Activated T-cell treated with anti-CD3 and anti-CD28 coated beads, Interleukin-2, amount 50 U/mL, for 72 hours (primary cell): ENCODE results near the gene NCK2. TPM values are rescaled to one million over a fixed set of nuclear protein-coding genes. Genes with fewer than 3 reads are reported as not detected.

Experiments used
- ATAC-seq, 2 donors: fragments of 150-1000 bp; cut with Tn5 transposase; replicated peaks in 1 of 2; 2 replicates each; pipeline ENCODE4 v1.10.0; 2021; ENCODE audit warnings: moderate library complexity in 2 of 2, mild to moderate bottlenecking in 1 of 2
- DNase-seq, 2 donors: peaks; one replicate each; pipeline ENCODE4 v3.0.0; 2021 to 2022; ENCODE audit warnings: mixed read lengths in 1 of 2
- H3K27ac Mint-ChIP-seq: one replicate; pipeline ENCODE4 v1.8.0; 2022; ENCODE audit warnings: mild to moderate bottlenecking, moderate library complexity, mixed read lengths
- H3K27me3 Mint-ChIP-seq: one replicate; pipeline ENCODE4 v1.8.0; 2022; ENCODE audit warnings: low read depth, mixed read lengths
- H3K36me3 Mint-ChIP-seq, 2 donors: one replicate each; pipeline ENCODE4 v1.8.0; 2022; ENCODE audit warnings: mixed read lengths in 2 of 2, mild to moderate bottlenecking in 1 of 2; ENCODE audit not compliant: insufficient read depth in 2 of 2
- H3K4me1 Mint-ChIP-seq: one replicate; pipeline ENCODE4 v1.8.0; 2022; ENCODE audit warnings: low read depth, mixed read lengths
- H3K4me3 Mint-ChIP-seq, 2 donors: one replicate each; pipeline ENCODE4 v1.8.0; 2022; ENCODE audit warnings: mild to moderate bottlenecking in 2 of 2, mixed read lengths in 2 of 2, moderate library complexity in 2 of 2
- H3K9me3 Mint-ChIP-seq, 2 donors: one replicate each; pipeline ENCODE4 v1.8.0; 2022; ENCODE audit warnings: mixed read lengths in 2 of 2
- total RNA-seq, 2 donors: library from RNA; stranded (reverse); gene quantifications; one replicate each; pipeline ENCODE4 v1.2.3, GENCODE V29; 2022

Gene NCK2
- total RNA-seq, 2 donors from 2014 or later, result 159 to 161 TPM

DNA sequence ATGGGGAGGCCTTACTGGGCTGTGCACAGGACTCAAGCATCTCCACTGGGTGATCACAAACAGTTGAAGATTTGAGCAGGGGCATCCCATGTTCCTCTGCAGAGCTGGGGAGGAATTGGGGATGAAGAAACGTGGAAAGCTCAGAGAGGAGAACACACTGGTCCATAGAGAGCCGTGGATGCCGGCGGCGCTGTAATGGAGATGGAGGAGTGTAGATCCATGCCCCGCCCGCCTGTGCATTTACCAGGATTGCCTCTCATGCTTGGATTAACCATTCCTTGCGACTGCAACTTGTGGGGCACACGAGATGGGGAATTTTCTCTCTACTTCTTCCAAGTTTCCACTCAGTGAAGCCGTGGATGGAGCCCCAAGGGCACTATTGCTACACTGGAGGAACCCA is 115.9 kb downstream of the NCK2 start:
- Mint-ChIP-seq H3K27me3 (no peaks in the 10 kb centered on the region), H3K36me3 (peaks cover 10 to 30% of the 10 kb centered on the region in 2 donors), H3K27ac (peak overlapping the region; percentile 77), H3K4me3 (peak overlapping the region; percentile 38 to 59), H3K4me1 (peaks cover 100% of the 10 kb centered on the region), H3K9me3 (no peaks in the 10 kb centered on the region)
- DNase-seq (no peak), ATAC-seq (no peak)

DNA sequence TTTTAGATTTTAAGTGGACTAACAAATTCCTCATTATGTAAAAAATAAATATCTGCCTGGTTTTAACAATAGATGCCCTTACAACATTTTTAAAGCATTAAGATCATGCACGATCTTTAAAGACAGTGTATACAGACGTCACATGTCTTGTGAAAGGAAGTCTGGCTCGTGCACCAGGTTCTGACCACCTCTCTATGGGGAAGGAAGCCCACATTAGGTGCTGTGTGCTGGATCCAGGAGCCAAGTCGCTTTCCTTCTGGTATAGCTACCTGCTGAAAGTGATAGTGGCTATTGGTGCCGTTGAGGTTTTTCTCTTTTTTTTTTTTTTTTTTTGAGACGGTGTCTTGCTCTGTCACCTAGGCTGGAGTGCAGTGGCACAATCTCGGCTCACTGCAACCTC is 116.5 kb downstream of the NCK2 start:
- H3K27me3 Mint-ChIP-seq, result no peaks in the 10 kb centered on the region
- H3K4me3 Mint-ChIP-seq, result peak overlapping the region; percentile 36 to 46
- H3K9me3 Mint-ChIP-seq, result no peaks in the 10 kb centered on the region
- peak overlapping the region; percentile 47 for H3K27ac Mint-ChIP-seq
- ATAC-seq, result no peak
- no peak for DNase-seq
- peaks cover 6 to 23% of the 10 kb centered on the region in 2 donors for H3K36me3 Mint-ChIP-seq
- peaks cover 100% of the 10 kb centered on the region for H3K4me1 Mint-ChIP-seq

DNA sequence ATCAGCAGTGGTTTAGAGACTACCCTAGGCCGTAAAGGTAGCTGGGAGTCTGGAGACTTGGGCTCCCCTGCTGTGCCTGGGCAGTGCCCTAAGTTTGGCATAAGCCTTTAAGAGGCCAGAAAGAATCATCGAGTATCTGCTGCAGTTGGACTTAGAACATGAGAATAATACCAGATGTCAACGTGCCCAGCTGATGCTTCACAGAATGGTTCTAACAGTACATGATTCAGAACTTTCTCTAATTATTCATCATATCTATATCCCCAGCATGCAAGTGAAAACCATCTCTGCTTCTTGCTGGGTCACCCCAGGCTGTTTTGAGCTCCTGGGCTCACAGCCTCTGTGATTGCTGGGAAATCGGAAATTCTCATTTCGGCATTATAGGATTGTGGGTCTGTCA is 118.1 kb downstream of the NCK2 start:
- ATAC-seq, result peak in 1 of 2 donors; percentile 41
- peaks cover 92% of the 10 kb centered on the region for H3K4me1 Mint-ChIP-seq
- no peak for DNase-seq
- H3K27ac Mint-ChIP-seq, result peak overlapping the region; percentile 82
- peaks cover 6 to 18% of the 10 kb centered on the region in 2 donors for H3K36me3 Mint-ChIP-seq
- no peaks in the 10 kb centered on the region for H3K9me3 Mint-ChIP-seq
- no peaks in the 10 kb centered on the region for H3K27me3 Mint-ChIP-seq
- H3K4me3 Mint-ChIP-seq, result peak overlapping the region; percentile 20 to 65

DNA sequence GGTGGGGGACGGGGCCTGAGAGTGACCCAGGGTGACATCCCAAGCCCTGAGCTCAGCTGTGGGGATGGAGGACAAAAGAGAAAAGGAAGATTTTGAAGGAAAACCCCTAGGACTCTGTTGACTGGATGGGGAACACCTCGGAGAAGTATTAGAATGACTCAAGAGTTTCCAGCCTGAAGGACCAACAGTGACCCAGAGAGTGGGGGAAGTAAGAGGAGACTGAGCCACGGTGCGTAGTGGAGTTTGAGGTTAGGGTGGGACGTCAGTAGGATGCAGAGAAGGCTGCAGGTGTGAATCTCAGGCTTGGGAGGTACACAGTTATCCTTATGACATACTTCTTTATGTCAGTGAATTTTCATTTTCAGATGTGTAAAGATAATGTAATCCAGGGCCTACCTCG is 119.5 kb downstream of the NCK2 start:
- DNase-seq (no peak), ATAC-seq (peak in 1 of 2 donors; percentile 53)
- Mint-ChIP-seq H3K4me1 (peaks cover 91% of the 10 kb centered on the region), H3K9me3 (no peaks in the 10 kb centered on the region), H3K27me3 (no peaks in the 10 kb centered on the region), H3K27ac (peak overlapping the region; percentile 42), H3K36me3 (peaks cover 6 to 20% of the 10 kb centered on the region in 2 donors), H3K4me3 (peak overlapping the region; percentile 49 to 59)

DNA sequence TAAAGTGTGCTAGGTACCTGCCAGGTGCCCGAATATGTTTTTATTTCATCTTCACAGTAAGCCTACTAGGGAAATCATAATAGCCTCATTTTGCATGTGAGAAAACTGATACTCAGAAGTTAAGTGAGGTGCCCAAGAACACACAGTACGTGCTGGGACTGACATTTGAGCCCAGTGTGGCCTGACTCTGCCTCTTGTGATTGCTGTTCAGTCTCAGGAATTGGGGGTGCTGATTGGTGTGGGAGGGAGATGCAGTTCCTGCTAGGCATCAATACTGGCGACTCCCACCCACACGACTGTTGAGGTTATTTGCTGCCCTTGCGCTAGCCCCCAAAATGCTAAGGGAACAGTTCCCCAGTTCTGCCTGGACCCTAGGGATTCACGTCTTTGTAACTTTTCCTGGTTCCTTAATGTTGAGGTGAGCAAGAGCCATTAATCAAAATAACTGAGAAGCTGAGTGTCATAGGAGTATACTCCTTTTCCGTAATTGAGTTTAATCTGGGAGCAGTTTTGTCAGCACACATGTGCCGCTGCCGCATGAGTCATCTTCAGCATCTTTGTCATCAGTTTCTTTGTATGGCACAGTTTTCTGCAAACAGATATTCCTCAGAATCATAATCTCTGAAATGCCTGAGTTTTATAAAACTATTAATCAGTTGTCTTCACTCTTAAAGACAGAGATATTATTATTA is 120.7 kb downstream of the NCK2 start:
- DNase-seq, result no peak
- no peaks in the 10 kb centered on the region for H3K27me3 Mint-ChIP-seq
- peak overlapping the region; percentile 22 to 59 for H3K4me3 Mint-ChIP-seq
- peak overlapping the region; percentile 43 for H3K27ac Mint-ChIP-seq
- no peaks in the 10 kb centered on the region for H3K9me3 Mint-ChIP-seq
- peaks cover 87% of the 10 kb centered on the region for H3K4me1 Mint-ChIP-seq
- H3K36me3 Mint-ChIP-seq, result peaks cover 4 to 16% of the 10 kb centered on the region in 2 donors
- peak; percentile 30 to 45 for ATAC-seq

DNA sequence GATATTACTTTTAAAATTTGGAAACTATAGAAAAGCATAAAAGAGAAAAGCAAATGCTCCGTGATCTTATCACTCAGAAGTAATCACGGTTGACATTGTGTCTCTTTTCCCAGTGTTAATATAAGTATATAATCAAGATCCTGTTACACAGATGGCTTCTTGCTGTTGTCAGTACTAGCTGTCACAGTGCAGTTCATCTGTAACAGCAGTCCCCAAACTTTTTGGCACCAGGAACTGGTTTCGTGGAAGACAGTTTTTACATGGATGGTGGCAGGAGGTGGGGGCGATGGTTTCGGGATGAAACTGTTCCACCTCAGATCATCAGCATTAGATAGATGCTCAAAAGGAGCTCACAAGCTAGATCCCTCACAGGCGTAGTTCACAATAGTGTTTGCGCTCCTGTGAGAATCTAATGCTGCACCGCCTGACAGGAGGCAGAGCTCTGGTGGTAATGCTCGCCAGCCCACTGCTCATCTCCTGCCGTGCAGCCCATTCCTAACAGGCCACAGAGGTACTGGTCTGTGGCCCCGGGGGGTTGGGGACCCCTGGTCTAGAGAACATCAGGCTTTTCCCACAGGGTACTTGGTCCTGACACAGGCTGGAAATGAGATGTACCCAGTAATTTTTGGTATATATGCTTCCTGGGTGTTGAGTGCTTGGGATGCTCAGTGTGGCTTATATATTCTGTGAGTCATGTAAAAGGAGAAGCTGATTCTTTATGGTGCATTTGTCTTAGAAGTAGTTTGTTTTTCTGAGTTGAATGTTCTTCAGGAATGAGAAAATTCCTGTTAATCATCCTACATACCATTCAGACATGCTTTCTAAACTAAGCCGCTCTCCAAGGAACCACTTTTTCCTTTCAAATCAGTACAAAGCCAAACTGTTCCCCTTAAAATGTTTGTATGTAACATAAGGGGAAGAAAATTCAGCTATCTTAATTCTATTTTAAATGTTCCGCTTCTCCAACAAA is 121.8 kb downstream of the NCK2 start:
- DNase-seq (no peak), ATAC-seq (no peak)
- H3K4me3 Mint-ChIP-seq, result no peak overlapping the region
- H3K9me3 Mint-ChIP-seq, result no peaks in the 10 kb centered on the region
- H3K36me3 Mint-ChIP-seq, result peaks cover 2 to 20% of the 10 kb centered on the region in 2 donors
- peak overlapping the region; percentile 54 for H3K27ac Mint-ChIP-seq
- H3K4me1 Mint-ChIP-seq, result peaks cover 87% of the 10 kb centered on the region
- H3K27me3 Mint-ChIP-seq, result no peaks in the 10 kb centered on the region

DNA sequence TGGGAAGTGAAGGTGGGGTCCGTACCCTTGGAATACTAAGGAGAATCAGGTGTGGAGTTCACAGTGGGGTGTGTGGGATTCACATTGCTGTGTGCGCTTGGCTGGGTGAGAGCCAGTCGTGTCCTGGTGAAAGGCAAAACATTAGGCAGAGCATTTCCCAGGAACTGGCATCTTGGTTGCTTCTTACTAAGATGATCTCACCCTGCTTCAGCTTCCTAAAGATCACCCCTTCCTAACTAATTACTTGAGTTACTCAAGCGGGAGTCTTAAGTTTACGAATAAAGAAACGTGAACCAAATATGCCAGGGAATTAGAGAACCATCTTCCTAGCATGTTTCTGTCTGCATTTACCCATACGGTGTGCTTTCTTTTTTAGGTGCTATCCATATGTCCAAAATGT is 122.9 kb downstream of the NCK2 start:
- H3K27me3 Mint-ChIP-seq, result no peaks in the 10 kb centered on the region
- DNase-seq (no peak), ATAC-seq (no peak)
- H3K4me3 Mint-ChIP-seq, result no peak overlapping the region
- no peaks in the 10 kb centered on the region for H3K9me3 Mint-ChIP-seq
- peaks cover 7 to 19% of the 10 kb centered on the region in 2 donors for H3K36me3 Mint-ChIP-seq
- peak overlapping the region; percentile 54 for H3K27ac Mint-ChIP-seq
- H3K4me1 Mint-ChIP-seq, result peaks cover 87% of the 10 kb centered on the region

DNA sequence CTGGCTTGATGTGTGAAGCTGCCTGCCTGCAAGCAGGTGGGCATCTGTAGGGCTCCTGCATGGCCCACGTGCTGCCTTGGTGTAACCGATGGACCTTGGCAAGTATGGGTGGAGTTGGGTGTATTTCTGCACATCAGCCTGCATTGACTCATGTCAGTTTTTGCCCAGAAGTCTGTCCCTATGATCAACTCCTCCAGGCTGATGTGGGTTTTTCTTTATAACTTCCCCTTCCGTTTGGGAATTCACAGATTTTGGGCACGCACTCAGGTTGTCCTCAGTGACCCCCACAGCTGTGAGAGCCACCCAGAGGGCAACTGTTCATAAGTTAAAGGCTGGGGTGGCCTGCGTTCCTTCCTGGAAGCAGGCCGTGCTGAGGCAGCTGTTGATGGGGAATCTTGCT is 123.3 kb downstream of the NCK2 start:
- Mint-ChIP-seq H3K27ac (peak overlapping the region; percentile 52), H3K4me1 (peaks cover 87% of the 10 kb centered on the region), H3K9me3 (no peaks in the 10 kb centered on the region), H3K27me3 (no peaks in the 10 kb centered on the region), H3K4me3 (peak overlapping the region in 1 of 2 donors; percentile 31), H3K36me3 (peaks cover 5 to 15% of the 10 kb centered on the region in 2 donors)
- ATAC-seq, result no peak
- DNase-seq, result no peak

DNA sequence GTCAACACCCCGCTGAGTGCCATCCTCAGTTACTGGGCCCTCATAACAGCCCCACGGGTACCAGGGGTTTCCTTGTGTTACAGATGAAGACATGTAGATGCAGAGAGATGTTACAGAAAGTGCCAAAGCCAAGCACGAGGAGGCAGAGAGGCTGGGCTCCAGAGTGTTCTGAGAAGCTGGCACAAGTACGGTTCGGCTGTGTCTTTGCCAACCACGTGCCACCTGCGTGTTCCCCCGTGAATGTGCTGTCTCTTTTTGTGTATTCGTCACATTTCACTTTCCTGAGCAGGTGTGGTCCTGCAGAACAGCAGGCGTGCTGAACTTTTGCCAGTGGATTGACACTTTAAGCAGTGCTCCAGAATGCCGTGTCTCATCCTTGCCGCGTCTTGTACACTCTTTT is 124.6 kb downstream of the NCK2 start:
- Mint-ChIP-seq H3K4me3 (no peak overlapping the region), H3K27ac (no peak overlapping the region), H3K9me3 (no peaks in the 10 kb centered on the region), H3K27me3 (no peaks in the 10 kb centered on the region), H3K36me3 (peaks cover 5 to 15% of the 10 kb centered on the region in 2 donors), H3K4me1 (peaks cover 87% of the 10 kb centered on the region)
- no peak for DNase-seq
- ATAC-seq, result no peak

DNA sequence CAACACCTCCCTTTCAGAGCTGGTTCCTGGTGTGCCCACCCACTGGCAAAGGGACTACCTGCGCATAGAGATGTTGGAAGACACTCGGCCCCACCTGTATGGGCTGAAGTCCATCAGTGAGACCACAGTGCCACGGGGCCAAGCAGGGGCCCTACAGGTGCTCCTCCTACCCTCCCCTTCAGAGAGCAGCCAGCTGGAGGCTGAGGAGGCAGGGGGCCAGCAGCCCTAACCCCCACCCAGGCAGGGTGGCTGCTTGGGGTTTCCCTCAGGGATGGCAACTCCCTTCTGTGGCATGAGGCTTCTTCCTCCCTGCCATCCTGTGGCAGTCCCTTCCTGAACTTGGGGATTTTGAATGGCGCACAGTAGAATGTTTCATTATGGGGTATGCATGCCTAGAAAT is 125.3 kb downstream of the NCK2 start:
- H3K27ac Mint-ChIP-seq, result no peak overlapping the region
- H3K27me3 Mint-ChIP-seq, result no peaks in the 10 kb centered on the region

DNA sequence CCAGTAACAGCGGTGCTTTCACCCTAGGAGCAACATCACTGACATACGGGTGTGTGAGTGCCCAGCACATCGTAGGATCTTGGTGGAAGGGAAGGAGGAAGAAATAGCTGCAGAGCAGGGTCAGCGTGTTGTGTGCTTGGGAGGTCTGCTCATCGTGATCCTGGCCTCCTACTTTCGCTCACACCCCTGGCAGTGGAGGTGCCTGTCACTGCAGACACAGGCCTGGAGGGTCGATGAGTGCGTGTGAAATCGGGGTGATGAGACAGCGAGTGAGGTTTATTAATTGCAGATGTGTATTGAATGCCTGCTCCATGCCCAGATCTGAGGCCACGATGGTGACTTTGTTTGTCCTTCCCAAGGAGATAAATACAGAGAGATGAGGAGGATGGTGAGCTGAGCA is 126.1 kb downstream of the NCK2 start:
- no peak for DNase-seq
- Mint-ChIP-seq H3K4me3 (no peak overlapping the region), H3K4me1 (peaks cover 87% of the 10 kb centered on the region), H3K27ac (no peak overlapping the region), H3K36me3 (peaks cover 6 to 19% of the 10 kb centered on the region in 2 donors), H3K27me3 (no peaks in the 10 kb centered on the region), H3K9me3 (no peaks in the 10 kb centered on the region)
- ATAC-seq, result no peak

More for the DNA sequence above, 125.3 kb downstream of the NCK2 start:
- peaks cover 5 to 13% of the 10 kb centered on the region in 2 donors for H3K36me3 Mint-ChIP-seq
- H3K4me1 Mint-ChIP-seq, result peaks cover 87% of the 10 kb centered on the region
- H3K9me3 Mint-ChIP-seq, result no peaks in the 10 kb centered on the region
- ATAC-seq (no peak), DNase-seq (no peak)
- no peak overlapping the region for H3K4me3 Mint-ChIP-seq

DNA sequence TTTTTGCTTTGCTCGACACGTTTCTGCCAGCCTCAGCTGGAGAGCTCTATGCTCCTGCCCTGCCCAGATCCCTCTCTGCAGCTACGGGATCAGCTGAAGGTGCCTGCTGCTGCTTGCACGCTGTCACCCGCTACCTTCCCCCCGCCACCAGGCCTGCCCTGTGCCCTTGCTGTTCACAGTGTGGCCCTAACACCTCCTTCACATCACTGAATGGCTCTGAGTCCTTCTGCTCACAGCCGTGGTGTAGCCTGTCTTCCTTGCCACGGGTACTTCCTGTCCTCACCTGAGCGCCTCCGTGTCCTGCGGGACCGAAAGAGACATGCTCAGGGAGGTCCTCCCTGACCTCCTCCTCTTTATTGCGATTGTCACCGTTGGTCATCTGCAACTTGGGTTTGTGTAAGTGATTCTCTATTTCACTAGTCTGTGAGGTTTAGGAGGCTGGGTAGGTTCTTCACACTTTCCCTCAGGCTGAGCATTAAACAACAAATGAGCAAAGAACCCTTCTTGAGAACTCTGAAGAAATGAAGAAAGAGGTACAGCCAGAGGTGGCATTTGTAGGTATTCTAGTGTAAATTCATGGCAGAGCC is 127.5 kb downstream of the NCK2 start:
- no peaks in the 10 kb centered on the region for H3K27me3 Mint-ChIP-seq
- H3K36me3 Mint-ChIP-seq, result peaks cover 6 to 23% of the 10 kb centered on the region in 2 donors
- peaks cover 93% of the 10 kb centered on the region for H3K4me1 Mint-ChIP-seq
- H3K4me3 Mint-ChIP-seq, result peak overlapping the region; percentile 70 to 72
- H3K9me3 Mint-ChIP-seq, result no peaks in the 10 kb centered on the region
- ATAC-seq, result peak; percentile 20 to 32
- DNase-seq, result peak in 1 of 2 donors; percentile 23
- peak overlapping the region; percentile 81 for H3K27ac Mint-ChIP-seq

DNA sequence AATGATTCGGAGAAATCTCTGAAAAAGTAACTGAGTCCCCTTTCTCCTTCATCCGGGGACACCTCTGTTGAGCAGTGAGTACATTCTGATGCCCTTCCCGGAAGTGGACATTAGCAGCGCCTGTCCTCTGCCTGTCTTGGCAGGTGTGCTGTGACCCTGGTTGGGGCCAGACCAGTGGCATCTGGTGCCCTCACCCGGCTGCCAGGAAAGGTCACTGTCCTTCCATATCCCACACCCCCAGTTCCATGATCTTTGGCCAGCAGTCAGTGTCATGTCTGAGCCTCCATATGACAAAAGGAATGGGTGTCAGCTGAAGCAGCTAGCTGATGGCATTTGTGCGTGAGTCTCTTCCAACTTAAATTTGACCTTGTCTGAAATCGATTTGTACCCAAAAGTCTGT is 128.1 kb downstream of the NCK2 start:
- Mint-ChIP-seq H3K36me3 (peaks cover 6 to 27% of the 10 kb centered on the region in 2 donors), H3K4me3 (peak overlapping the region; percentile 70 to 72), H3K4me1 (peaks cover 93% of the 10 kb centered on the region), H3K9me3 (no peaks in the 10 kb centered on the region), H3K27ac (peak overlapping the region; percentile 81), H3K27me3 (no peaks in the 10 kb centered on the region)
- DNase-seq (no peak), ATAC-seq (no peak)
